MCF 10A (cell line): Measurements from ENCODE around the gene PRAMEF14. TPM values are rescaled to one million over a fixed set of nuclear protein-coding genes. Genes with fewer than 3 reads are reported as not detected.
"Not testable (repeated sequence)": the region's sequence is repeated elsewhere in the genome, so short reads cannot be mapped to it uniquely, and the experiment has no call there.

Experiments used
- BruUV-seq: library from RNA; stranded (reverse); fragments of 400-500 nt; replicated peaks from 2 replicates; lab custom pipeline; 2021; lab: Mats Ljungman, UMichigan
- CTCF ChIA-PET: fragments of 300-600 bp; sonication (Branson Sonifier 250); formaldehyde crosslinking; extraction: SDS; loops from one replicate; lab custom pipeline; 2021; ENCODE audit warnings: antibody characterized with exemption, inconsistent platforms; lab: Yijun Ruan, JAX
- POLR2A ChIA-PET: fragments of 300-600, 350-650 bp; sonication (Branson Sonifier 250); formaldehyde crosslinking; extraction: SDS; loops from one replicate; lab custom pipeline; 2020; ENCODE audit warnings: antibody characterized with exemption, inconsistent platforms; lab: Yijun Ruan, JAX
- DNase-seq: peaks from one replicate; pipeline ENCODE4 v3.0.0-alpha.2; 2018; ENCODE audit not compliant: unreplicated experiment
- H3K27ac Mint-ChIP-seq: one replicate; pipeline ENCODE4 v1.8.0; 2022; ENCODE audit warnings: mild to moderate bottlenecking, low read depth, mixed read lengths; ENCODE audit not compliant: unreplicated experiment
- H3K27me3 Mint-ChIP-seq: one replicate; pipeline ENCODE4 v1.8.0; 2022; ENCODE audit warnings: mixed read lengths; ENCODE audit not compliant: insufficient read depth, unreplicated experiment
- H3K36me3 Mint-ChIP-seq: one replicate; pipeline ENCODE4 v1.8.0; 2022; ENCODE audit warnings: mild to moderate bottlenecking, moderate library complexity, mixed read lengths; ENCODE audit not compliant: insufficient read depth, unreplicated experiment
- H3K4me1 Mint-ChIP-seq: one replicate; pipeline ENCODE4 v1.8.0; 2022; ENCODE audit warnings: mixed read lengths; ENCODE audit not compliant: insufficient read depth, unreplicated experiment
- H3K4me3 Mint-ChIP-seq: one replicate; pipeline ENCODE4 v1.8.0; 2022; ENCODE audit warnings: mild to moderate bottlenecking, moderate library complexity, mixed read lengths; ENCODE audit not compliant: unreplicated experiment
- H3K9me3 Mint-ChIP-seq: one replicate; pipeline ENCODE4 v1.8.0; 2022; ENCODE audit warnings: mixed read lengths; ENCODE audit not compliant: unreplicated experiment
- CTCF ChIP-seq: fragments of 200-600 bp; IDR thresholded peaks from one replicate; pipeline ENCODE4 v1.8.0; 2022; ENCODE audit warnings: antibody characterized with exemption, mild to moderate bottlenecking; ENCODE audit not compliant: unreplicated experiment
- intact Hi-C: fragments of 100-400 bp; cut with micrococcal nuclease; formaldehyde crosslinking; loops from 2 replicates; pipeline ENCODE4 v1.14.1; 2022
- total RNA-seq: library from RNA; stranded (reverse); gene quantifications from 2 replicates; pipeline ENCODE4 v1.2.3, GENCODE V29; 2022

Gene PRAMEF14
- total RNA-seq, 1 experiment from 2014 or later: not detected

DNA sequence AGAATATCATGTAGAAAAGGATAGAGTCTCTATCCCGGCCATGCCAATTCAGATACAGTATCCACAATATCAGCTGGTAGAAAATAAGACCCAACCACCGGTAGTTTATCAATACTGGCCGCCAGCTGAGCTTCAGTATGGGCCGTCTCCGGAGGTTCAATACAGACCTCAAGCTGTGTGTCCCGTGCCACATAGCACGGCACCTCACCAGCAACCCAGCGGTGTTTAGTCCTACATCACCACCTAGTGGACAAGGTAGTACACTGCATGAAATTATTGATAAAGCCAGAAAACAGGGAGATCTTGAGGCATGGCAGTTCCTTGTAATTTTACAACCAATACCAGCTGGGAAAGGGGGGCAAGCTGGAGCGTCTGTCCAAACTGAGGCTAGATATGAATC lies 7.5 kb upstream of the PRAMEF14 start:
- intact Hi-C loops, H3K27ac Mint-ChIP-seq, H3K9me3 Mint-ChIP-seq, H3K27me3 Mint-ChIP-seq, H3K4me3 Mint-ChIP-seq, DNase-seq, CTCF ChIA-PET, POLR2A ChIA-PET, H3K36me3 Mint-ChIP-seq, BruUV-seq, H3K4me1 Mint-ChIP-seq: not testable (repeated sequence)
- peak; percentile 18 for TF ChIP-seq CTCF

DNA sequence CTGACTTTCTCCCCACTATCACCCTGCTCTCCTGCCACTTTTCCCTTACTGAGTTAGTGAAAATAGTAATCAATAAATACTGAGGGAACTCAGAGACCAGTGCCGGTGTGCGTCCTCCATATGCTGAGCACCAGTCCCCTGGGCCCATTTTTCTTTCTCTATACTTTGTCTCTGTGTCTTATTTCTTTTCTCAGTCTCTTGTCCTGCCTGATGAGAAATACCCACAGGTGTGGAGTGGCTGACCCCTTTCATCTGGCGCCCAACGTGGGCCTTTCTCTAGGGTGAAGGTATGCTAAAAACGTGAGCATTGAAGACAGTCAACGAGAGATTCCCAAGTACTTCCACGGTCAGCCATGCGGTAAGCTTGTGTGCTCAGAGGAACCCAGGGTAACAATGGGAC lies 6.5 kb upstream of the PRAMEF14 start:
- BruUV-seq, H3K27me3 Mint-ChIP-seq: not testable (repeated sequence)

GRCh38 chr1:13342496-13342895 lies 4.4 kb downstream of the PRAMEF14 start:
- H3K27ac Mint-ChIP-seq, POLR2A ChIA-PET, CTCF ChIA-PET, intact Hi-C loops, DNase-seq, H3K36me3 Mint-ChIP-seq, BruUV-seq, H3K4me3 Mint-ChIP-seq, H3K9me3 Mint-ChIP-seq, H3K4me1 Mint-ChIP-seq: not testable (repeated sequence)
- H3K27me3 Mint-ChIP-seq: peaks cover 11% of the 10 kb centered on the region

More for the DNA sequence above, 6.5 kb upstream of the PRAMEF14 start:
- CTCF ChIA-PET, POLR2A ChIA-PET, H3K36me3 Mint-ChIP-seq, H3K27ac Mint-ChIP-seq, intact Hi-C loops, H3K4me3 Mint-ChIP-seq, H3K4me1 Mint-ChIP-seq, H3K9me3 Mint-ChIP-seq: not testable (repeated sequence)
- peak; percentile 6 for DNase-seq

DNA sequence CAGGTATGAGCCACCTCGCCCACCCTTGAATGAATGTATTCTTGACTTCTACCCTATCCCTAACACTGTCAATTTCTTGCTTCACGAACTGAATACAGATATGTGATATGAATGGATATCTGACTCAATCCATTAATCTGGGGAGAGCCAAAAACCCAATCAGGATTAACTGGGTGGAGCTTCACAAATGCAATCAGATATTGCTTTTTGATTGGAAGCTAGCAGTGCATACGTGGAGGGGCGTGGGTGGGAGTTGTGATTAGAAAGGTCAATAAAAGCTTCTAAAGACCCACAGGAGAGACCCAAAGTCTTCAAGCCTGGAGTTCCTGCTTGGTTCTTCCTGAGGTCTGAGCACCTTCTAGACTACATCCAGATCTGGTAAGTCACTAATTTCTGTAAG lies 31.7 kb downstream of the PRAMEF14 start, which contains the start of gene PRAMEF15:
Gene PRAMEF15 (plus strand): TSS at position 301 of the 400 bp plus-strand sequence. CDS start 2,827 bp downstream, outside the sequence.
- POLR2A ChIA-PET, BruUV-seq, H3K4me1 Mint-ChIP-seq, intact Hi-C loops, DNase-seq, H3K9me3 Mint-ChIP-seq, H3K36me3 Mint-ChIP-seq, H3K27ac Mint-ChIP-seq, H3K4me3 Mint-ChIP-seq, CTCF ChIA-PET: not testable (repeated sequence)
- peaks cover 18% of the 10 kb centered on the region for H3K27me3 Mint-ChIP-seq

- BruUV-seq, POLR2A ChIA-PET, CTCF ChIA-PET, H3K27me3 Mint-ChIP-seq, H3K27ac Mint-ChIP-seq, intact Hi-C loops, H3K9me3 Mint-ChIP-seq, H3K36me3 Mint-ChIP-seq, H3K4me1 Mint-ChIP-seq, H3K4me3 Mint-ChIP-seq, DNase-seq: not testable (repeated sequence)
Measured at GRCh38 chr1:13303239-13303638, 43.7 kb downstream of the PRAMEF14 start, which contains the start of gene PRAMEF33. Gene PRAMEF33, plus strand, starts transcription at chr1:13303539. Its CDS starts 2,416 bp downstream, at chr1:13305955.

GRCh38 chr1:13302197-13302596 lies 44.7 kb downstream of the PRAMEF14 start:
- H3K9me3 Mint-ChIP-seq, H3K36me3 Mint-ChIP-seq, H3K27ac Mint-ChIP-seq, CTCF ChIA-PET, intact Hi-C loops, H3K4me1 Mint-ChIP-seq, DNase-seq, H3K4me3 Mint-ChIP-seq, H3K27me3 Mint-ChIP-seq, BruUV-seq, POLR2A ChIA-PET: not testable (repeated sequence)

DNA sequence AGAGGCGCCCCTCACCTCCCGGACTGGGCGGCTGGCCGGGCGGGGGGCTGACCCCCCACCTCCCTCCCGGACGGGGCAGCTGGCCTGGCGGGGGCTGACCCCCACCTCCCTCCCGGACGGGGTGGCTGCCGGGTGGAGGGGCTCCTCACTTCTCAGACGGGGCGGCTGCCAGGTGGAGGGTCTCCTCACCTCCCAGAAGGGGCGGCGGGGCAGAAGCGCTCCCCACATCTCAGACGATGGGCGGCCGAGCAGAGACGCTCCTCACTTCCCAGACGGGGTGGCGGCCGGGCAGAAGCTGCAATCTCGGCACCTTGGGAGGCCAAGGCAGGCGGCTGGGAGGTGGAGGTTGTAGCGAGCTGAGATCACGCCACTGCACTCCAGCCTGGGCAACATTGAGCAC lies 48.2 kb downstream of the PRAMEF14 start:
- H3K27me3 Mint-ChIP-seq, BruUV-seq, H3K4me1 Mint-ChIP-seq, POLR2A ChIA-PET, H3K36me3 Mint-ChIP-seq, CTCF ChIA-PET, H3K27ac Mint-ChIP-seq, DNase-seq, H3K9me3 Mint-ChIP-seq, intact Hi-C loops, H3K4me3 Mint-ChIP-seq: not testable (repeated sequence)

GRCh38 chr1:13297216-13297931 lies 49.6 kb downstream of the PRAMEF14 start:
- CTCF ChIA-PET, POLR2A ChIA-PET, DNase-seq, H3K27ac Mint-ChIP-seq, H3K9me3 Mint-ChIP-seq, BruUV-seq, H3K36me3 Mint-ChIP-seq, intact Hi-C loops, H3K27me3 Mint-ChIP-seq, H3K4me1 Mint-ChIP-seq, H3K4me3 Mint-ChIP-seq: not testable (repeated sequence)
